ENCODE data around the gene FKBP7. TPM values are rescaled to one million over a fixed set of nuclear protein-coding genes. Genes with fewer than 3 reads are reported as not detected.
"Not testable (repeated sequence)": the region's sequence is repeated elsewhere in the genome, so short reads cannot be mapped to it uniquely, and the experiment has no call there.

FKBP7 gene
- total and polyA plus RNA-seq, 9 donors = 31.6 to 79.2 (median 44.0) TPM

- Histone ChIP-seq H3K9me3 (no peaks in the 10 kb centered on the region), H3K27ac (no peak overlapping the region), H3K27me3 (no peaks in the 10 kb centered on the region), H3K4me3 (no peak overlapping the region), H3K4me1 (ENCODE audit: insufficient read depth) (no peaks in the 10 kb centered on the region), H3K36me3 (no peaks in the 10 kb centered on the region)
- intact Hi-C loops (cut with DNase I) = no loop called here
- DNase-seq = no peak
- TF ChIP-seq EP300 (IDR thresholded peaks at IDR 0.05) (no peak), POLR2A (IDR thresholded peaks at IDR 0.05) (no peak), CTCF (IDR thresholded peaks at IDR 0.05) (no peak)
- 62 to 63% (median 63%) methylated on average over 4 of the region's 4 CpGs for WGBS, 3 donors
Observed at GRCh38 chr2:178473931-178474330, 4.5 kb downstream of the FKBP7 start.

GRCh38 chr2:178473373-178473772 is 5.0 kb downstream of the FKBP7 start:
- TF ChIP-seq EP300 (IDR thresholded peaks at IDR 0.05) = no peak
- TF ChIP-seq CTCF (IDR thresholded peaks at IDR 0.05) = no peak
- no peak for TF ChIP-seq POLR2A (IDR thresholded peaks at IDR 0.05)
- Histone ChIP-seq H3K27me3 (no peaks in the 10 kb centered on the region), H3K36me3 (no peaks in the 10 kb centered on the region), H3K27ac (no peak overlapping the region), H3K9me3 (no peaks in the 10 kb centered on the region), H3K4me3 (no peak overlapping the region), H3K4me1 (ENCODE audit: insufficient read depth) (no peaks in the 10 kb centered on the region)
- DNase-seq = no peak
- WGBS, 3 donors = 94 to 96% (median 96%) methylated on average over 2 of the region's 2 CpGs
- intact Hi-C loops (cut with DNase I) = no loop called here

GRCh38 chr2:178471313-178471712 is 7.1 kb downstream of the FKBP7 start:
- H3K4me1 ChIP-seq (ENCODE audit: insufficient read depth); H3K27me3 ChIP-seq; H3K9me3 ChIP-seq; DNase-seq; intact Hi-C loops (cut with DNase I); H3K4me3 ChIP-seq; H3K36me3 ChIP-seq; H3K27ac ChIP-seq: not testable (repeated sequence)
- WGBS, 3 donors = 83 to 91% (median 85%) methylated on average over 5 of the region's 5 CpGs

GRCh38 chr2:178469219-178469849 is 9.1 kb downstream of the FKBP7 start:
- no peak for DNase-seq
- TF ChIP-seq POLR2A (IDR thresholded peaks at IDR 0.05) (no peak), CTCF (IDR thresholded peaks at IDR 0.05) (no peak), EP300 (IDR thresholded peaks at IDR 0.05) (no peak)
- no peaks in the 10 kb centered on the region for H3K27me3 ChIP-seq
- intact Hi-C loops (cut with DNase I) = no loop called here
- H3K36me3 ChIP-seq = no peaks in the 10 kb centered on the region
- no peak overlapping the region for H3K4me3 ChIP-seq
- no peaks in the 10 kb centered on the region for H3K9me3 ChIP-seq
- no peaks in the 10 kb centered on the region for H3K4me1 ChIP-seq (ENCODE audit: insufficient read depth)
- 84 to 91% (median 88%) methylated on average over 7 of the region's 7 CpGs for WGBS, 3 donors
- H3K27ac ChIP-seq = no peak overlapping the region

- H3K4me1 ChIP-seq (ENCODE audit: insufficient read depth) = peaks cover 1% of the 10 kb centered on the region
- 89 to 91% (median 90%) methylated on average over 11 of the region's 11 CpGs for WGBS, 3 donors
- intact Hi-C loops (cut with DNase I) = no loop called here
Observed at GRCh38 chr2:178457390-178457886, 21.0 kb downstream of the FKBP7 start.

More at GRCh38 chr2:178457390-178457886, 21.0 kb downstream of the FKBP7 start:
- Histone ChIP-seq H3K27me3 (no peaks in the 10 kb centered on the region), H3K27ac (no peak overlapping the region), H3K4me3 (no peak overlapping the region), H3K9me3 (no peaks in the 10 kb centered on the region), H3K36me3 (no peaks in the 10 kb centered on the region)
- no peak for DNase-seq
- TF ChIP-seq POLR2A (IDR thresholded peaks at IDR 0.05) (no peak), CTCF (IDR thresholded peaks at IDR 0.05) (no peak), EP300 (IDR thresholded peaks at IDR 0.05) (no peak)

Measured in ovary (tissue), 9 donors.